ENCODE results near the gene AKT2. TPM values are rescaled to one million over a fixed set of nuclear protein-coding genes. Genes with fewer than 3 reads are reported as not detected.

AKT2 gene
- polyA plus RNA-seq, 3 donors, result 11.4 to 122 (median 16.3) TPM

DNA sequence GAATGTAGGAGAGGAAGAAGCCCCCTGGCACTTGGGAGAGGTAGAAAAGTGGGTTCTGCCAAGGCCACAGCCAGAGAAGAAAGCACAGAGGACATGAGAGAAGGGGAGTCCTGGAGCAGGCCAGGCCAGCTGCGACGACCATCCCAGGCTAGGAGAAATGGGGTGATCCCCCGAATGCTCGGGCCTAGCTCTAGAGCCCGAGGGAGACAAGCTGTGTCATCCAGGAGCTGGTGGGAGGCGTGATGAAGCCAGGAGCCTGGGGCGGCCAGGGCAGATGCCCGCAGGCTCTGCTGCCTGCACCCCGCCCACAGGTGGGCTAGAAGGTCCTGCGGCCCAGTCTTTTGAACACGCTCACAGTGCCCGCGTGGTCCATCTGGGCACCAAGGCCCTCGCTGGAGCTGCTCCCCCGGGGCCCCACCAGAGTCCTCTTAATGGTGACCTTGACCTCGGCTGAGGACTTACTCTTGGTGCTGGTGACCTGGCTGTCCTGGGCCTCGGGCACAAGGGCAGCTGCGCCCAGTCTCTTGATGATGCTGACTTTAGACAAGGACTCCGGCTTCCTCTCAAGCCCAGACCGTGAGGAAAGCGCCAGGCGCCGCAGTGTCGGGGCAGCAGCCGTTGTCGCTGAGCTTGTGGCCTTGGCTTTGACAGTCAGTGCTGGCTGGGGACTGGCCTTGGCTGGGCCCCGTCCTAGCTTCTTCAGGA is 36.6 kb upstream of the AKT2 start:
- Histone ChIP-seq H2AFZ (ENCODE audit: insufficient read depth, low read depth, low read length, poor library complexity, severe bottlenecking) (no peak overlapping the region), H4K20me1 (ENCODE audit: insufficient read depth, low read length) (no peaks in the 10 kb centered on the region), H3K27me3 (ENCODE audit: control insufficient read depth in 2 of 2, insufficient read depth in 2 of 2, low read length in 2 of 2) (no peaks in the 10 kb centered on the region), H3K27ac (ENCODE audit: low read depth in 1 of 2, low read length in 2 of 2) (no peak overlapping the region), H3K4me3 (replicated peaks in 1 of 3; ENCODE audit: low read depth in 2 of 3, low read length in 3 of 3) (no peak overlapping the region), H3K4me2 (replicated peaks; ENCODE audit: extremely low read depth, low read length, poor library complexity, severe bottlenecking) (no peak overlapping the region), H3K36me3 (replicated peaks in 1 of 2; ENCODE audit: control insufficient read depth in 1 of 2, insufficient read depth in 2 of 2, low read length in 2 of 2) (peaks cover 68 to 90% of the 10 kb centered on the region in 2 donors), H3K79me2 (ENCODE audit: insufficient read depth, low read length) (no peaks in the 10 kb centered on the region), H3K9me3 (replicated peaks in 1 of 2; ENCODE audit: control insufficient read depth in 1 of 2, insufficient read depth in 1 of 2, low read length in 2 of 2) (no peaks in the 10 kb centered on the region), H3K9ac (ENCODE audit: insufficient read depth, low read length, poor library complexity, severe bottlenecking) (no peak overlapping the region), H3K4me1 (ENCODE audit: control insufficient read depth in 1 of 2, insufficient read depth in 2 of 2, low read length in 2 of 2) (no peaks in the 10 kb centered on the region)
- no peak for DNase-seq
- TF ChIP-seq, protein P1, sequence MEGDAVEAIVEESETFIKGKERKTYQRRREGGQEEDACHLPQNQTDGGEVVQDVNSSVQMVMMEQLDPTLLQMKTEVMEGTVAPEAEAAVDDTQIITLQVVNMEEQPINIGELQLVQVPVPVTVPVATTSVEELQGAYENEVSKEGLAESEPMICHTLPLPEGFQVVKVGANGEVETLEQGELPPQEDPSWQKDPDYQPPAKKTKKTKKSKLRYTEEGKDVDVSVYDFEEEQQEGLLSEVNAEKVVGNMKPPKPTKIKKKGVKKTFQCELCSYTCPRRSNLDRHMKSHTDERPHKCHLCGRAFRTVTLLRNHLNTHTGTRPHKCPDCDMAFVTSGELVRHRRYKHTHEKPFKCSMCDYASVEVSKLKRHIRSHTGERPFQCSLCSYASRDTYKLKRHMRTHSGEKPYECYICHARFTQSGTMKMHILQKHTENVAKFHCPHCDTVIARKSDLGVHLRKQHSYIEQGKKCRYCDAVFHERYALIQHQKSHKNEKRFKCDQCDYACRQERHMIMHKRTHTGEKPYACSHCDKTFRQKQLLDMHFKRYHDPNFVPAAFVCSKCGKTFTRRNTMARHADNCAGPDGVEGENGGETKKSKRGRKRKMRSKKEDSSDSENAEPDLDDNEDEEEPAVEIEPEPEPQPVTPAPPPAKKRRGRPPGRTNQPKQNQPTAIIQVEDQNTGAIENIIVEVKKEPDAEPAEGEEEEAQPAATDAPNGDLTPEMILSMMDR (IDR thresholded peaks at IDR 0.05), result no peak
- intact Hi-C loops (cut with micrococcal nuclease), result no loop called here
- no peaks in the 10 kb centered on the region for H3K9me3 Mint-ChIP-seq
- peak overlapping the region in 2 of 7 donors; percentile 28 to 46 for H3K27ac Mint-ChIP-seq
- peaks cover 82 to 86% of the 10 kb centered on the region in 2 donors for H3K36me3 Mint-ChIP-seq
- 98% methylated on average over 27 of the region's 27 CpGs for WGBS (ENCODE audit: insufficient coverage)
- peaks cover 0 to 5% (median 0%) of the 10 kb centered on the region in 3 donors for H3K27me3 Mint-ChIP-seq (ENCODE audit: low read depth in 3 of 3)
- H3K4me1 Mint-ChIP-seq, result no peaks in the 10 kb centered on the region
- no peak overlapping the region for H3K4me3 Mint-ChIP-seq

DNA sequence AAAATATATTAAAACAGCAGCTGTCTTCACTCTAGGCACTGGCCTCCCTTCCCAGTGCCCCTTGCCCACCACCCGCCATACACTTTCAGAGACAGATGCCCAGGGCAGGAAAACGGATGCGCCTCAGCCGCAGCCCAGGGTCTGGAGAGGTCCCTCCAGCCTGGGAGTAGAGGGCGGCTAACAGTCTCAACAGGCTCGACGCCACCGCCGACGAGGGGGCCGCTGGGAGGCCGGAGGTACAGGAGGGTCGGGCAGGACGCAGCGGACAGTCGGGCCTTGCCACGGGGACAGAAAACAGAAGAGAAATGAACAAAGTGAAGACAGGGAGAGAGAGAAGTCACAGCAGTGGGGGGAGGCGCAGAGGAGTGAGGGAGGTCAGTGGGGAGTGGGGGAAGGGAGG is 35.9 kb upstream of the AKT2 start:
- H3K36me3 Mint-ChIP-seq, result peaks cover 81 to 85% of the 10 kb centered on the region in 2 donors
- H3K4me3 ChIP-seq (replicated peaks in 1 of 3; ENCODE audit: low read depth in 2 of 3, low read length in 3 of 3), result no peak overlapping the region
- peaks cover 0 to 4% (median 0%) of the 10 kb centered on the region in 3 donors for H3K27me3 Mint-ChIP-seq (ENCODE audit: low read depth in 3 of 3)
- H3K27ac Mint-ChIP-seq, result peak overlapping the region in 3 of 7 donors; percentile 15 to 46 (median 28)
- TF ChIP-seq, protein P1 (IDR thresholded peaks at IDR 0.05), result no peak
- intact Hi-C loops (cut with micrococcal nuclease), result no loop called here
- whole genome bisulfite sequencing (ENCODE audit: insufficient coverage), result 98% methylated on average over 18 of the region's 18 CpGs
- H3K79me2 ChIP-seq (ENCODE audit: insufficient read depth, low read length), result no peaks in the 10 kb centered on the region
- H3K36me3 ChIP-seq (replicated peaks in 1 of 2; ENCODE audit: control insufficient read depth in 1 of 2, insufficient read depth in 2 of 2, low read length in 2 of 2), result peaks cover 62 to 90% of the 10 kb centered on the region in 2 donors
- DNase-seq, result no peak
- H2AFZ ChIP-seq (ENCODE audit: insufficient read depth, low read depth, low read length, poor library complexity, severe bottlenecking), result no peak overlapping the region
- no peaks in the 10 kb centered on the region for H3K9me3 ChIP-seq (replicated peaks in 1 of 2; ENCODE audit: control insufficient read depth in 1 of 2, insufficient read depth in 1 of 2, low read length in 2 of 2)
- H4K20me1 ChIP-seq (ENCODE audit: insufficient read depth, low read length), result no peaks in the 10 kb centered on the region
- H3K4me1 Mint-ChIP-seq, result no peaks in the 10 kb centered on the region
- no peak overlapping the region for H3K4me2 ChIP-seq (replicated peaks; ENCODE audit: extremely low read depth, low read length, poor library complexity, severe bottlenecking)
- no peaks in the 10 kb centered on the region for H3K4me1 ChIP-seq (ENCODE audit: control insufficient read depth in 1 of 2, insufficient read depth in 2 of 2, low read length in 2 of 2)
- H3K9me3 Mint-ChIP-seq, result no peaks in the 10 kb centered on the region
- no peak overlapping the region for H3K4me3 Mint-ChIP-seq
- no peak overlapping the region for H3K27ac ChIP-seq (ENCODE audit: low read depth in 1 of 2, low read length in 2 of 2)
- no peaks in the 10 kb centered on the region for H3K27me3 ChIP-seq (ENCODE audit: control insufficient read depth in 2 of 2, insufficient read depth in 2 of 2, low read length in 2 of 2)
- no peak overlapping the region for H3K9ac ChIP-seq (ENCODE audit: insufficient read depth, low read length, poor library complexity, severe bottlenecking)
